KOPT-K1 (cell line): ENCODE data around the gene CBR4.
"Not testable (repeated sequence)": the region's sequence is repeated elsewhere in the genome, so short reads cannot be mapped to it uniquely, and the experiment has no call there.

Source experiments
- H3K27ac ChIP-seq: fragments of 200-600 bp; sonication (generic); 2 replicates; pipeline ENCODE4 v1.5.1; 2016; ENCODE audit warnings: antibody characterized with exemption, mild to moderate bottlenecking, low read depth, low read length; ENCODE audit not compliant: poor library complexity, severe bottlenecking
- H3K36me3 ChIP-seq: fragments of 200-600 bp; sonication (generic); 2 replicates; pipeline ENCODE4 v1.5.1; 2017; ENCODE audit warnings: antibody characterized with exemption, mild to moderate bottlenecking, low read length, moderate library complexity; ENCODE audit not compliant: insufficient read depth
- H3K9me3 ChIP-seq: fragments of 200-600 bp; sonication (generic); 2 replicates; pipeline ENCODE4 v1.5.1; 2017; ENCODE audit warnings: antibody characterized with exemption, low read length, mild to moderate bottlenecking; ENCODE audit not compliant: insufficient read depth, poor library complexity, severe bottlenecking

The CBR4 gene

DNA sequence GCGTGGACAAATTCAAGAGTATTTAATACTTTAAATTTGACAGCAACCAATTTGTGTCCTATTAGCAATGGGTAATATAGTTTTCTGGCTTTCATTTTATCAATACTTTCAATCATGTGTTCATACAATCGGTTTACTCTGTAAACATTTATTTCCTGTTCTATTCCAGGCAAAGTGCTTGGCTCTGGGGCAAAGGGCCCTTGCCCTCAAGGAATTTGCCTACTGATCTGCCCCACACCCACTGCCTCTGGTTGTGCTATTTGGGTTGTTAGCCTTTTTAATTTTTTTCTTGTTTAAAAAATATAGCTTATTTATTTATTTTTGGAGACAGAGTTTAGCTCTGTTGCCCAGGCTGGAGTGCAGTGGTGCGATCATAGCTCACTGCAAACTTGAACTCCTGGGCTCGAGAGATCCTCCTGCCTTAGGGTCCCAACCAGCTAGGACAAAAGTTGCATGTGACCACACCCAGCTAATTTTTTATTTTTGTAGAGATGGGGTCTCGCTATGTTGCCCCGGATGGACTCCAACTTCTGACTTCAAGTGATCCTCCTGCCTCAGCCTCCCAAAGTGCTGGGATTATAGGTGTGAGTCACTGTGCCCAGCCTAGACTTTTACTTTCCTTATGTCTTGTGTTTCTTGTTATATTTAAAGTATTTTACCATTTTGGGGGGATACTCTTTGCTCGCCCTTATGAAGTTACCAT lies 30.7 kb upstream of the CBR4 start:
- Histone ChIP-seq H3K36me3 (no peaks in the 10 kb centered on the region), H3K9me3 (no peaks in the 10 kb centered on the region), H3K27ac (no peak overlapping the region)

DNA sequence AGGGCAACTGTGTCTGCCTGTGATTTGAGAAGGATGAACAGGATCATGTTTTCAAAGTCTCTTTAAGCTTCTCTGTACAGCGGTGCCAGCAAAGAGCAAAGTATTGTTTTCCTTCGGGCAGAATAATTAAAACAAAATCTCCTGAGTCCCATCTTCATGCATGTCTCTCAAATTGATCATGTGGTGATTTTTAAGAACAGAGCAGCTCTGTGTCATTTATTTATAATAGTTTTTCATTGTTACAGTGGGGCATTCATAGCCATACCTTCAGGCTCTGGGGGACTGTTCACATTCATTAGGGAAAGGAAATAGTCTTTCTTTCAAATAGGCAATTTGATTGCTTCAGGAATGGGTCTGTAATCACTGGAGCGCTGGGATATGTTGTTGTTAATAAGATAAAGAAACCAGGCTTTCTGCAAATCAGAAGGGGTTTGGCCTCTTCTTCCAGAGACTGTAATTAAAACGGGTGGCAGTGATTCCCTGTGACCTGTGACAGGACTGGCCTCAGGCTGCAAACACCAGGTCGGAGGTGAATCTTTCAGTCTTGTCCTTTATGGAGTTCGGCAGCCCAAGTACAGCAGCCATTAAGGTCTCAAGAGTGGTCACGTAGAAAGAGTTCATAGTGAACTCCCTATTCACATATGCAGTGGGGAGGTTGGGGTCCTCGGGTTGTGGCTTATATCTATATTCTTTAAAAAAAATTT lies 29.3 kb upstream of the CBR4 start:
- Histone ChIP-seq H3K27ac (no peak overlapping the region), H3K36me3 (no peaks in the 10 kb centered on the region), H3K9me3 (no peaks in the 10 kb centered on the region)

DNA sequence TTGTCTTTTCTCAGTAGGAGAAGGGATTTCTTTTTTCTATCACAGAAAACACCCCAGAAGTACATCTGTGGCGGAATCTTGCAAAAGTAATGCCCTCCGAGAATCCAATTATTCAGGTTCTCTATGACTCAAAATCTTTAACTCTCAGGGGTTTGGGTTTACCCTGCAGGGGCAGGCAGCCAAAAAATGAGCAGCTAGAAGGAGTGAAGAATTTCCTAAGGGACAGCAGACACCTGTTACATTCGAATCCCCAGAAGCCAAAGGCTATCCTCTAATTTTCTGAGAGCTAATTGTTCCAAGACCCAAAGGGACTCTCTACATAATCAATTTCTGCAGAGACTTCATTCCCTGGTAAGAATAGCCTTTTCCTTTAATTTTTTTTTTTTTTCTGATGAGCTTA lies 27.5 kb upstream of the CBR4 start:
- H3K27ac ChIP-seq = no peak overlapping the region
- no peaks in the 10 kb centered on the region for H3K9me3 ChIP-seq
- no peaks in the 10 kb centered on the region for H3K36me3 ChIP-seq

DNA sequence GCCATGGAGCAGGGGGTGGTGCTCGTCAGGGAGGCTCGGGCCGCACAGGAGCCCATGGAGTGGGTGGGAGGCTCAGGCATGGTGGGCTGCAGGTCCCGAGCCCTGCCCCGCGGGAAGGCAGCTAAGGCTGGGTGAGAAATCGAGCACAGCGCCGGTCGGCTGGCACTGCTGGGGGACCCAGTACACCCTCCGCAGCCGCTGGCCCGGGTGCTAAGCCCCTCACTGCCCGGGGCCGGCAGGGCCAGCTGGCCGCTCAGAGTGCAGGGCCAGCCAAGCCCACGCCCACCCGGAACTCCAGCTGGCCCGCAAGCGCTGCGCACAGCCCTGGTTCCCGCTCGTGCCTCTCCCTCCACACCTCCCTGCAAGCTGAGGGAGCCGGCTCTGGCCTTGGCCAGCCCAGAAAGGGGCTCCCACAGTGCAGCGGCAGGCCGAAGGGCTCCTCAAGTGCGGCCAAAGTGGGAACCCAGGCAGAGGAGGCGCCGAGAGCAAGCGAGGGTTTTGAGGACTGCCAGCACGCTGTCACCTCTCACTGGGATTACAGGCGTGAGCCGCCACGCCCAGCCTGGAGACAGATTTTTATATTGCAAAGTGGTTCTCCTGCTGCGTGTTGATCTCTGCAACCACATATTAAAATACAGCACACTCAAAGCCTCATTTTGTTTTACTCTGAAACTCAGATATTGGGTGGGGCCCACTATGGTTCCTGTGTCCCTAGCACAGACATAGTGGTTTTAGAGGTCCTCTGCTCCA lies 26.0 kb upstream of the CBR4 start:
- not testable (repeated sequence) for H3K27ac ChIP-seq, H3K9me3 ChIP-seq, H3K36me3 ChIP-seq

DNA sequence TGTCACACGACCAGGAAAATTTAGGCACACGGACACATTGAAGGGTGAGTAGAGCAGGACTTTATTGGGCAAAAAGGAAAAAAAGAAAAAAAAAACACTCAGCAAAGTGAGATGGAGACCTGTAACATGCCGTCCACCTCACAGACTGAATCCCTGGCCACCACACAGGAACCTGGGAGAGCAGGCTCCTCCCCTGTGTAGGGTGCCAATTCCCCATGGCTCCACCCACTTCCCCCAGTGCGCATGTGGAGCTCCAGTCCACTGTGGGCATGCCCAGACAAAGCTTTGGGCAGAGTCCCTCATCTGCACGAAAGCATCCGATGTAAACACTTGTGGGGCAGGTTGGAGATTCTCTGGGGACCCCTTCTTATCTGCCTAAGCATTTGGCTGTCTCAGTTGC lies 23.6 kb upstream of the CBR4 start:
- H3K27ac ChIP-seq = no peak overlapping the region
- H3K9me3 ChIP-seq = no peaks in the 10 kb centered on the region
- no peaks in the 10 kb centered on the region for H3K36me3 ChIP-seq

DNA sequence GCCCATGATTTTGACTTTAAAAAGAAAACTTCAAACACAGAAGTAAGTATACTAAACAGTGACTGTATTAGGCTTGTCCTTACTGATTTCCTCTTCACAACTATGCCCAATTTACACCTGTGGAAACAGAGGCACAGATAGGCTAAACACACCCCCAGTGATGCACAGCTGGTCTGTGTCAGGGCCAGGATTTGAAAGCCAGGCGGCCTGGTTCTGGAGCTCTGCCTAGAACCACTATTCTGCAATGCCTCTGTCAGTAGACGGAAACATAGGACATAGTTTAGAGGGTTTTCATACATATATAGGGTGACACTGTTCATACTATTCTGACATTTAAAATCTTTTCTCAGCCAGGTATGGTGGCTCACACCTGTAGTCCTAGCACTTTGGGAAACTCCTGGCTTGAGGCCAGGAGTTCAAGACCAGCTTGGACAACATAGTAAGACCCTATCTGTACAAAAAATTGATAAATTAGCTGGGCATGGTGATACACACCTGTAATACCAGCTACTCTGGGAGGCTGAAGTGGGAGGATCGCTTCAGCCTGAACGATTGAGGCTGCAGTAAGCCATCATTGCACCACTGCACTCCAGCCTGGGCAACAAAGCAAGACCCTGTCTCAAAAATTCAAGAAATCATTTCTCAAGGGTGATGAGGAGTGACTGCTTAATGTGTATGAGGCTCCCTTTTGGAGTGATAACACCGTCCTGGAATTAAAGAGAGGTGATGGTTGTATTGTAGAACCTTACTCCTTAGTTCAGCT lies 23.0 kb upstream of the CBR4 start:
- Histone ChIP-seq H3K27ac (no peak overlapping the region), H3K9me3 (no peaks in the 10 kb centered on the region), H3K36me3 (no peaks in the 10 kb centered on the region)

DNA sequence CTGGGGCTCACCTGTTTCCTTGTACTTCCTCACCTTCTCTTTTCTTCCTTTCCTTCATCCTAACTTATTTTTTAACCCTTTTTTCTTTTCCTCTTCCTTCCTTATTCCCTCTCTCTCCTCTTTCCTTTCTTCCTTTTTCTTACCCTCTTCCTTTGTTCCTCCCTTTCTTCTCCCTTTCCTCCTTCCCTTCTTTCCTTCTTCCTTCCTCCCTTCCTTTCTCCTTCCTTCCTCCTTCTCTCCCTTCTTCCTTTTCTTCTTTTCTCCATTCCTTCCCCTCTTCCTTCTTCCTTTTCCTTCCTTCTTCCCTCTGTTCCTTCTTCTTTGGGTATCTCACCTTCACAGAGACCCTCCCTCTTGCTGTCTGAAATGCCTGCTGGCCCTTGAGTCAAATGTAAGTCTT lies 22.1 kb upstream of the CBR4 start:
- H3K27ac ChIP-seq = no peak overlapping the region
- H3K9me3 ChIP-seq = no peaks in the 10 kb centered on the region
- no peaks in the 10 kb centered on the region for H3K36me3 ChIP-seq

DNA sequence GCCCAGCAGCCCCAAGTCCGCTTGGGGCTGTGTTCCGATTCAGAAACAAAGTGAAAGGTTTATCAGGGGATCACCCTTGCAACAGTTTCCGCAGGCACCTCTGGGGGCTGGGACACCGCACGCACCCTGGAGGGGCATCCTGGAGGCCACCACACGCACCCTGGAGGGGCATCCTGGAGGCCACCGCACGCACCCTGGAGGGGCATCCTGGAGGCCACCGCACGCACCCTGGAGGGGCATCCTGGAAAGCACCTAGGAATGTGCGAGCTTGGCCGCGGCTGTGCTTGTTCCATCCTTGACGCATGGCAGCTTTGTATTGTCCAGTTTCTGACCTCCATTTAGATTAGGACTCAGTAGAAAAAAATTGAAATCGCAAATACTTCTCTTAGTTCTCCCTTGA lies 21.3 kb upstream of the CBR4 start:
- Histone ChIP-seq H3K27ac (no peak overlapping the region), H3K36me3 (no peaks in the 10 kb centered on the region), H3K9me3 (no peaks in the 10 kb centered on the region)

DNA sequence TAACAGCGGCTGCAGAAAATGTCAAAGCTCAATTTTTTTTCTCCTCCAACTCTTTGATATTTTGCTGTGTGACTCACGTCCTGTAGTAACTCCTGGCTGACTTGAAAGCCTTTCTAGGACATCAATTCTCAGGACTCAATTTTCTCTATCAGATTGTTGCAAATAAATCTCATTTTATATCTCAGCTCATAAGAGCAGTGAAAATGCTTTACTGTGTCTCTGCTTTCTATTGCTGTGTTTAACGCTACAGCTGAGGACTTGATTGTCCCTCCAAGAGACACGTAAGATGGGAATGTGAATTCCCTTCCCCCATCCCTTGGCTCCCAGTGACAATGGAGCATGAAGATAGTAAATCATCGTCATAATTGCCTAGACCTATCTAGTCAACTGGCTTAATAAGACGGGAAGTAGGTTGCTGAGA lies 20.5 kb upstream of the CBR4 start:
- H3K9me3 ChIP-seq = no peaks in the 10 kb centered on the region
- H3K36me3 ChIP-seq = no peaks in the 10 kb centered on the region
- no peak overlapping the region for H3K27ac ChIP-seq

DNA sequence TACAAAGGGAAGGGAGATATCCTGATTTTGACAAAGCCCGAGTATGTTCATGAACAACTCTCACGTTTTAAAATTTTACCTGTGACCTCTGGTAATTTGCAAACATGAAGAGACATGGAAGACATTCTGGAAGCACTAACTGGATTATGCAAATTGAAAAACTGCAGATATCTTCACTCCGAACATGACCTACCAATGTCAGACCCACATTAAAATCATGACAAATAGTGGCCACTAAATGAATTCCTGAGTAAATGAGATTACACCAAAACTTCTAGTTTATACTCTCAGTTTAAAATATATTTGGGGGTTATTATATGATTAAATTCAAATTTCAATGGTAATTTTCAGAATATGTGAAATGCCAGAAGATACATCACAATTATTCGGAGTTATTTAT lies 19.9 kb upstream of the CBR4 start:
- H3K36me3 ChIP-seq = no peaks in the 10 kb centered on the region
- H3K27ac ChIP-seq = no peak overlapping the region
- H3K9me3 ChIP-seq = no peaks in the 10 kb centered on the region

DNA sequence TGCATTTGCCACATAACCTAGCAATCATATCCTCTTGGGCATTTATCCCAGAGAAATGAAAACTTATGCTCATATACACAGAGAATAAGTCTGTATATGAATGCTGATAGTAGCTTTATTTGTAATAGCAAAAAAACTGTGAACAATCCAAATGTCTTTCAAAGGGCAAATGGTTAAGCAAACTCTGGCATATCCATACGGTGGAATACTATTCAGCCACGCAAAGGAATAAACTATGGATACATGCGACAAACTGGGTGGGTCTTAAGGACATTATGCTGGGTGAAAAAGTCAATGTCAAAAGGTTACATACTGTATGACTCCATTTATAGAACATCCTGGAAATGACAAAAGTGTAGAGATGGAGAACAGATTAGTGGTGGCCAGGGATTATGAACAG lies 17.6 kb upstream of the CBR4 start:
- no peak overlapping the region for H3K27ac ChIP-seq
- no peaks in the 10 kb centered on the region for H3K9me3 ChIP-seq
- H3K36me3 ChIP-seq = no peaks in the 10 kb centered on the region

DNA sequence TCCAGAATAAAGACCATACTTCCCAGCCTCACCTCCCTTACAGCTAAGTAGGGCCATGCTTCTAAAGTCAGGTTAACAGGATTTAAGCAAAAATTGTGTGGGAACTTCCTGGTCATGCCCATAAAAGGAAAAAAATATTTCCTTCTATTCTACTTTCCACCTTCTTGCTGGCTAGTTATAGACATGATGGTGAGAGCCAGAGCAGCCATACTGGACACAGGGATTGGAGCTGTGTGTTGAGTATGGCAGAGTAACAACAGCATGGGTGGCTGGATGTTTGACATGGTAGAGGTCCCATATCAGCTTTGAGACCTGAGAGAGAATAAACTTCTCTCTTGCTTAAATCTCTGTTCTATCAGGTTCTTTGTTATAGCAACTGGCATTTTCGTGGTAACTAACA lies 15.1 kb upstream of the CBR4 start:
- H3K36me3 ChIP-seq = no peaks in the 10 kb centered on the region
- H3K27ac ChIP-seq = no peak overlapping the region
- no peaks in the 10 kb centered on the region for H3K9me3 ChIP-seq

DNA sequence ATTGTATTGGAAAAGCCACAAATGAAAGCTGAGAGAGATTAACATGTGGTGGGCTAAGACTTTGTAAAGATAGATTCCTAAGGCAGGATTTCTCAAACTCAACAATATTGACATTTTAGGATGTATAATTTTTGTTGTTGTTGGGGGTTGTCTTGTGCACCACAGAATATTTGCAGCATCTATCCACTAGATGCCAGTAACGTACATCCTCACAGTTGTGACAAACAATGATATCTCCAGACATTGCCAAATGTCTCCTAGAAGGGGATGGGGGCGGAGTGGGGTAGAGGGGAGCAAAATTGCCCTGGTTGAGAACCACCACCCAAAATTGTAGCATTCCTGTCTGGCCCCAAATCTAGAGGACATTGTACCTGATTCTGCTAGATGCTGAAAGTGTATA lies 14.7 kb upstream of the CBR4 start:
- H3K27ac ChIP-seq = no peak overlapping the region
- H3K9me3 ChIP-seq = no peaks in the 10 kb centered on the region

DNA sequence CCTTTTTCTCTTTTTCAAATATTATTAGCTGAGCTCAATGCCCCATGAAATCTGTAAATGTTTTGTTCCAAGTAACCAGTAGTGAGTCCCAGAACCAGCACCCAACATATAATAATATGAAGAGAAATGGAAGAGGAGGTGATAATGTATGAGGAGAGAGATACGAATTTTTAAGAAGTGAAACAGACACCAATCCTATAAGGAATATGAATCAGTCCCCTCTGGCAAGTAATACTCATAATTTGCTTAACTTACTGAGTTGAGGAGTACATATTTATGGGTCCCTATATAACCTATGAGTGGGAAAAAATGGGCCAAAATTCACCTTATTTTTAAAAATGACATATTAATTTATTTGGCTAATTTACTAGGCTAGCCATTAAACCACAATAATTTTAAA lies 8.4 kb upstream of the CBR4 start:
- Histone ChIP-seq H3K36me3 (no peaks in the 10 kb centered on the region), H3K27ac (no peak overlapping the region), H3K9me3 (no peaks in the 10 kb centered on the region)

More for the DNA sequence above, 14.7 kb upstream of the CBR4 start:
- no peaks in the 10 kb centered on the region for H3K36me3 ChIP-seq

DNA sequence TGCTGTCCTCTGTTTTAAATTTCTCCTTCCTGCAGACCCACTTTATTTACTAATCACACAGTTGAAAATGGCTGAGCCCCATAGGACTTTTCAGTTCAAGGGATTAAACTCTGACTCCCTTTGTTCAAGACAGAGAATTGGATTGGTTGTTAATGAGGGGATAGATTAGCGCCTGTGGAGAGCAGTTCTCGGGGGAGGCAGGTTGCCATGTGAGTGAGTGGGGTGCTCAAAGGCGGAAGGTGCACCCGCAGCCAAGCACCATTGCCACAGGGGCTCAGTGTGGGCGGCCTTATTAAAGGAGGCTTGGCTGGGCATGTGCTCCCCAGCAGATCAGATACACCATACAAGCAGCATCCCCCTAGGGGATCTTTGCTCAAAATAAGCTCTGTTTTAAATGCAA lies 7.9 kb upstream of the CBR4 start:
- no peak overlapping the region for H3K27ac ChIP-seq
- no peaks in the 10 kb centered on the region for H3K9me3 ChIP-seq
- no peaks in the 10 kb centered on the region for H3K36me3 ChIP-seq
